Measurements from ENCODE around the gene C11orf58. TPM values are rescaled to one million over a fixed set of nuclear protein-coding genes. Genes with fewer than 3 reads are reported as not detected.
A peak's percentile ranks its signal among the peaks of the same experiment; 100 is the strongest.

Gene C11orf58
- total RNA-seq, 1 donor from 2014 or later: 105 TPM

DNA sequence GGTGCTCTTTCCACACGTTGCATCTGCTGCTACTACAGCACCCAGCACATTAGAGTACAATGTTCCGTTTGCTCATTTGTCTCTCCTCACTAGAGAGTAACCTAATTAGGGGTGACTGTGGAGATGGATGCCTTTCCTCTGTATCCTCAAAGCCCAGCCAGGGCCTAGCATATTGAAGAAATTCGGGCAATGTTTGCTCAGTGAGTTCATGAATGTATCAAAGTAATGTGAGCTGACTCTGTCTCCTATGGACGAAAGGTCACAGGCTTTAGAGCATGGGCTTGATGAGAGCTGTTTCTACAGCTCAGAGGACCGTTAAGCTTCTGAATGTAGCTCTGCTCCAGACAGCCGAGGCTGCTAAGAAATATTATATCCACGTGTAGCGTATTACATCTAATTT lies 67.5 kb downstream of the C11orf58 start:
- intact Hi-C loops (cut with micrococcal nuclease): no loop called here
- H3K4me1 ChIP-seq: peaks cover 73% of the 10 kb centered on the region
- H3K36me3 ChIP-seq: no peaks in the 10 kb centered on the region
- H3K27me3 ChIP-seq (ENCODE audit: low read depth): no peaks in the 10 kb centered on the region
- H3K9me3 ChIP-seq (replicated peaks): no peaks in the 10 kb centered on the region
- H3K27ac ChIP-seq (replicated peaks): peak overlapping the region; percentile 37
- TF ChIP-seq, protein P1, sequence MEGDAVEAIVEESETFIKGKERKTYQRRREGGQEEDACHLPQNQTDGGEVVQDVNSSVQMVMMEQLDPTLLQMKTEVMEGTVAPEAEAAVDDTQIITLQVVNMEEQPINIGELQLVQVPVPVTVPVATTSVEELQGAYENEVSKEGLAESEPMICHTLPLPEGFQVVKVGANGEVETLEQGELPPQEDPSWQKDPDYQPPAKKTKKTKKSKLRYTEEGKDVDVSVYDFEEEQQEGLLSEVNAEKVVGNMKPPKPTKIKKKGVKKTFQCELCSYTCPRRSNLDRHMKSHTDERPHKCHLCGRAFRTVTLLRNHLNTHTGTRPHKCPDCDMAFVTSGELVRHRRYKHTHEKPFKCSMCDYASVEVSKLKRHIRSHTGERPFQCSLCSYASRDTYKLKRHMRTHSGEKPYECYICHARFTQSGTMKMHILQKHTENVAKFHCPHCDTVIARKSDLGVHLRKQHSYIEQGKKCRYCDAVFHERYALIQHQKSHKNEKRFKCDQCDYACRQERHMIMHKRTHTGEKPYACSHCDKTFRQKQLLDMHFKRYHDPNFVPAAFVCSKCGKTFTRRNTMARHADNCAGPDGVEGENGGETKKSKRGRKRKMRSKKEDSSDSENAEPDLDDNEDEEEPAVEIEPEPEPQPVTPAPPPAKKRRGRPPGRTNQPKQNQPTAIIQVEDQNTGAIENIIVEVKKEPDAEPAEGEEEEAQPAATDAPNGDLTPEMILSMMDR (IDR thresholded peaks at IDR 0.05; ENCODE audit: borderline replicate concordance): no peak
- no peak for DNase-seq
- H3K4me3 ChIP-seq: no peak overlapping the region

DNA sequence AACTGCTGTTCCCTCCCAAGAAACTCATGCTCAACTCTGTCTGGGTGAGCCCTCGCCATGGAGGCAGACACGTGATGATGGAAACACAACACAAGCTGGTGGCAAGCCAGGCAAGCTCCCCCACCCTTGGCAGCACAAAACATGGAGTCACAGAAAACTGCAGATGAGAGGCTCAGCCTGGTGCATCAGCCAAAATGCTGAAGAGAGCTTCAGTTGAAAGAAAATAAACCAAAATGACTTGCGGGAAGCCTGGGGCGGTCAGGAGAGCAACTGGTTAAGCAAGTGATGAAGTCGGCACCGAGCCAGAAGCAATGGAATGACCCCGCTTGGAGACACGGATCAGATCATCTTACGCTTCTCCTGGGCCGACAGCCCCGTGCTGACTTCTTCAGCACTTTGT lies 68.3 kb downstream of the C11orf58 start:
- no peak overlapping the region for H3K4me3 ChIP-seq
- DNase-seq: peak; percentile 52
- no peaks in the 10 kb centered on the region for H3K36me3 ChIP-seq
- H3K27me3 ChIP-seq (ENCODE audit: low read depth): no peaks in the 10 kb centered on the region
- intact Hi-C loops (cut with micrococcal nuclease): no loop called here
- TF ChIP-seq, protein P1 (IDR thresholded peaks at IDR 0.05; ENCODE audit: borderline replicate concordance): no peak
- H3K27ac ChIP-seq (replicated peaks): peak overlapping the region; percentile 37
- H3K9me3 ChIP-seq (replicated peaks): no peaks in the 10 kb centered on the region
- peaks cover 73% of the 10 kb centered on the region for H3K4me1 ChIP-seq

DNA sequence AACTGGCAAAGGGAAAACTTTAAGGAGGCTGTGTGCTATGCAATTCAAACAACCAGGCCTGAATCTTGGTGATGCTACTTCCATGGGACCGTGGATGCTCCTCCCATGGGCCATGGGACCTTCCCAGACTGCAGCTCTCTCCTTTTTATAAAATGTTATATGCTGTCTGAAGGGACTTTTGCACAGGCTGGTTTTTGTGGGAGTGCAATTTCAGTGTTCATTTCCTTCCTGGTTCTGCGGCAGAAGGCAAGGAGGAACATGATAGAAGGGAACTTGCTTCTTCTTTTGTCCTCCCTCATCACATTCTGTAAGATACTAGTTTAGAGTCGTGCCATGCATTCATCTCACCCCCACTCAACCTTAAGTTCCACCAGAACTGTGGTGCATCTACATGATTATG lies 68.9 kb downstream of the C11orf58 start:
- no peaks in the 10 kb centered on the region for H3K36me3 ChIP-seq
- peak overlapping the region; percentile 37 for H3K27ac ChIP-seq (replicated peaks)
- peaks cover 73% of the 10 kb centered on the region for H3K4me1 ChIP-seq
- no peaks in the 10 kb centered on the region for H3K9me3 ChIP-seq (replicated peaks)
- DNase-seq: no peak
- intact Hi-C loops (cut with micrococcal nuclease): no loop called here
- no peaks in the 10 kb centered on the region for H3K27me3 ChIP-seq (ENCODE audit: low read depth)
- H3K4me3 ChIP-seq: no peak overlapping the region
- TF ChIP-seq, protein P1 (IDR thresholded peaks at IDR 0.05; ENCODE audit: borderline replicate concordance): no peak

Measured in left ventricle myocardium inferior (tissue), 1 donor.